ENCODE data around the gene CRK. TPM values are rescaled to one million over a fixed set of nuclear protein-coding genes. Genes with fewer than 3 reads are reported as not detected.

The CRK gene
- total RNA-seq, 4 donors from 2014 or later = 59.8 to 102 (median 75.7) TPM

- Histone ChIP-seq H3K36me3 (peaks cover 15 to 85% (median 62%) of the 10 kb centered on the region in 4 donors), H3K4me1 (peaks cover 31 to 43% (median 40%) of the 10 kb centered on the region in 4 donors), H3K27me3 (no peaks in the 10 kb centered on the region), H3K9me3 (no peaks in the 10 kb centered on the region), H3K4me3 (no peak overlapping the region), H3K27ac (replicated peaks in 1 of 4) (no peak overlapping the region)
- intact Hi-C loops (cut with DNase I) = no loop called here
- WGBS = 87% methylated on average over 9 of the region's 9 CpGs
- no peak for TF ChIP-seq POLR2AphosphoS5 (IDR thresholded peaks at IDR 0.05)
- TF ChIP-seq POLR2A (IDR thresholded peaks at IDR 0.05; ENCODE audit: low read depth) = no peak
- TF ChIP-seq, protein P1, sequence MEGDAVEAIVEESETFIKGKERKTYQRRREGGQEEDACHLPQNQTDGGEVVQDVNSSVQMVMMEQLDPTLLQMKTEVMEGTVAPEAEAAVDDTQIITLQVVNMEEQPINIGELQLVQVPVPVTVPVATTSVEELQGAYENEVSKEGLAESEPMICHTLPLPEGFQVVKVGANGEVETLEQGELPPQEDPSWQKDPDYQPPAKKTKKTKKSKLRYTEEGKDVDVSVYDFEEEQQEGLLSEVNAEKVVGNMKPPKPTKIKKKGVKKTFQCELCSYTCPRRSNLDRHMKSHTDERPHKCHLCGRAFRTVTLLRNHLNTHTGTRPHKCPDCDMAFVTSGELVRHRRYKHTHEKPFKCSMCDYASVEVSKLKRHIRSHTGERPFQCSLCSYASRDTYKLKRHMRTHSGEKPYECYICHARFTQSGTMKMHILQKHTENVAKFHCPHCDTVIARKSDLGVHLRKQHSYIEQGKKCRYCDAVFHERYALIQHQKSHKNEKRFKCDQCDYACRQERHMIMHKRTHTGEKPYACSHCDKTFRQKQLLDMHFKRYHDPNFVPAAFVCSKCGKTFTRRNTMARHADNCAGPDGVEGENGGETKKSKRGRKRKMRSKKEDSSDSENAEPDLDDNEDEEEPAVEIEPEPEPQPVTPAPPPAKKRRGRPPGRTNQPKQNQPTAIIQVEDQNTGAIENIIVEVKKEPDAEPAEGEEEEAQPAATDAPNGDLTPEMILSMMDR (IDR thresholded peaks at IDR 0.05) = no peak
- no peak for TF ChIP-seq EP300 (IDR thresholded peaks at IDR 0.05)
- DNase-seq (ENCODE audit: extremely low spot score) = no peak
These were observed 42.8 kb upstream of the CRK start for GRCh38 chr17:1498869-1499268.

DNA sequence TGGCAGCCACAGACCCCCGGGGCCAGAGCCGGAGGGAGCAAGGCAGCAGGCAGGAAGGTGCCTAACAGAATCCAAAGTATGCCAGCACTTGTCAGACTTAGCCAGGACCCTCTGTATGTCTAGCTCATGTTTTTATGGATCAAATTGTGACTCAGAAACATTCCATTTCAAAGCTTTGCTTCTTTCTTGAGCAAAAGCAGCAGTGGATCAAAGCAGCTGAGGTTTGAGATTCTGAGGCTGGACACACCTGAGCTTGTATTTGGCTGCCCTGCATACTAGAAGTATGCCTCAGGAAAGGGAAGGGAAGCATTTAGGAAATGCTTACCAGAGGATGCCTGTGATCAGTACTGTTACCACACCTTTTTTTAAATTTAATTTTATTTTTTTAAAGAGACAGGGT lies 42.2 kb upstream of the CRK start:
- intact Hi-C loops (cut with DNase I) = no loop called here
- DNase-seq (ENCODE audit: extremely low spot score) = no peak
- peaks cover 15 to 79% (median 59%) of the 10 kb centered on the region in 4 donors for H3K36me3 ChIP-seq
- TF ChIP-seq, protein P1 (IDR thresholded peaks at IDR 0.05) = no peak
- no peak for TF ChIP-seq POLR2AphosphoS5 (IDR thresholded peaks at IDR 0.05)
- TF ChIP-seq EP300 (IDR thresholded peaks at IDR 0.05) = no peak
- TF ChIP-seq POLR2A (IDR thresholded peaks at IDR 0.05; ENCODE audit: low read depth) = no peak
- peak overlapping the region in 1 of 4 donors; percentile 43 for H3K27ac ChIP-seq (replicated peaks in 1 of 4)
- H3K4me1 ChIP-seq = peaks cover 38 to 50% (median 46%) of the 10 kb centered on the region in 4 donors
- WGBS = 70% methylated on average over 2 of the region's 2 CpGs
- H3K4me3 ChIP-seq = no peak overlapping the region
- H3K27me3 ChIP-seq = no peaks in the 10 kb centered on the region
- H3K9me3 ChIP-seq = no peaks in the 10 kb centered on the region

GRCh38 chr17:1497831-1498230 lies 41.8 kb upstream of the CRK start:
- peaks cover 42 to 54% (median 50%) of the 10 kb centered on the region in 4 donors for H3K4me1 ChIP-seq
- DNase-seq (ENCODE audit: extremely low spot score) = no peak
- H3K27ac ChIP-seq (replicated peaks in 1 of 4) = peak overlapping the region in 2 of 4 donors; percentile 43 to 96
- no peak for TF ChIP-seq POLR2A (IDR thresholded peaks at IDR 0.05; ENCODE audit: low read depth)
- no peak for TF ChIP-seq POLR2AphosphoS5 (IDR thresholded peaks at IDR 0.05)
- TF ChIP-seq, protein P1 (IDR thresholded peaks at IDR 0.05) = no peak
- TF ChIP-seq EP300 (IDR thresholded peaks at IDR 0.05) = no peak
- H3K4me3 ChIP-seq = no peak overlapping the region
- intact Hi-C loops (cut with DNase I) = no loop called here
- H3K36me3 ChIP-seq = peaks cover 15 to 77% (median 58%) of the 10 kb centered on the region in 4 donors
- H3K27me3 ChIP-seq = no peaks in the 10 kb centered on the region
- WGBS = 82% methylated on average over 14 of the region's 15 CpGs
- no peaks in the 10 kb centered on the region for H3K9me3 ChIP-seq

- no peak for TF ChIP-seq POLR2A (IDR thresholded peaks at IDR 0.05; ENCODE audit: low read depth)
- no peak for TF ChIP-seq POLR2AphosphoS5 (IDR thresholded peaks at IDR 0.05)
- no peak for TF ChIP-seq EP300 (IDR thresholded peaks at IDR 0.05)
- peaks cover 15 to 68% (median 49%) of the 10 kb centered on the region in 4 donors for H3K36me3 ChIP-seq
- no peaks in the 10 kb centered on the region for H3K9me3 ChIP-seq
- H3K4me3 ChIP-seq = no peak overlapping the region
- intact Hi-C loops (cut with DNase I) = no loop called here
- peaks cover 51 to 63% (median 60%) of the 10 kb centered on the region in 4 donors for H3K4me1 ChIP-seq
- H3K27me3 ChIP-seq = no peaks in the 10 kb centered on the region
- 87% methylated on average over 14 of the region's 14 CpGs for WGBS
- DNase-seq (ENCODE audit: extremely low spot score) = no peak
- H3K27ac ChIP-seq (replicated peaks in 1 of 4) = peak overlapping the region; percentile 96 to 99 (median 97)
These were observed 40.8 kb upstream of the CRK start for GRCh38 chr17:1496869-1497268.

DNA sequence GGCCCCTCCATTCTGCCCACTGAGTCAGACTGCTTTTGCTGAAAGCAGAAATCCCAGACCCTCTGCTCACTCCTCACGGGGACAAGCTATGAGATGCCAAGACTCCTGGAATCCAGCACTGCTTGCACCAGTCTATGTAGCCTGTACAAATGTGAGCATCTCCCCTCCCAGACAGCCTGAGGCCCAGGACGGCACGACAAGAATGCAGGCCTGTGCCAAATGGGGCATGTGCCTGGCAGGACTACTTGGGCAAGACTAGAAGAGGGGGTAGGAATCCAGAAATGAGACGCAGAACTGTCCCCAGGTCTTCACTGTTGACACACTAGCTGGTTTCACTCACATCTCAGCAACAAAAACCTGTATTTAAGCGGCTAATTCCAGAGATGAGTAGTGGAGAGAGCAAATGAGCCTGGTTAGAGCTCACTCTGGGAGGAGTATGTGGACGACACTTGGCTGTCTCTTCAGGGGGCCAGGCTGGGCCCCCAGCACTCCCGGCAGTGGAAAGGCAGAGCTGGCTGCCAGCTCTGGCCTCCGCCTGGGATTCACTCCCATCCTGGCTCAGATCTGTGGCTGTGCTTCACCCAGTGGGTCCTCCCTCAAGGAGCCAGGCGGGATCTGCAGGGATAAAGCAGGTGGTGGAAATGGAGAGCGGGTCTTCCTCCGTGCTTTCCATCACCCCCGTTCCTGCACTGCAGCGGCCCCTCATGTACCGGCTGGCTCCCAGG lies 39.4 kb upstream of the CRK start:
- Histone ChIP-seq H3K27me3 (no peaks in the 10 kb centered on the region), H3K9me3 (no peaks in the 10 kb centered on the region), H3K27ac (replicated peaks in 1 of 4) (peak overlapping the region; percentile 96 to 99 (median 97)), H3K4me1 (peaks cover 59 to 72% (median 66%) of the 10 kb centered on the region in 4 donors), H3K36me3 (peaks cover 15 to 60% (median 41%) of the 10 kb centered on the region in 4 donors), H3K4me3 (peak overlapping the region in 3 of 4 donors; percentile 4 to 37 (median 28))
- WGBS = 45% methylated on average over 4 of the region's 14 CpGs
- intact Hi-C loops (cut with DNase I) = no loop called here
- no peak for DNase-seq (ENCODE audit: extremely low spot score)
- TF ChIP-seq, protein P1 (IDR thresholded peaks at IDR 0.05) = no peak
- TF ChIP-seq POLR2A (IDR thresholded peaks at IDR 0.05; ENCODE audit: low read depth) (no peak), EP300 (IDR thresholded peaks at IDR 0.05) (peak; percentile 68), POLR2AphosphoS5 (IDR thresholded peaks at IDR 0.05) (peak; percentile 68 to 93)
